GM20431 (cell line): ENCODE measurements around the gene DPM1.

Experiments
- in situ Hi-C: fragments of 300-500 bp; cut with MseI, MboI; formaldehyde crosslinking; loops from one replicate; pipeline ENCODE4 v1.15.0; 2020; ENCODE audit warnings: low sequenced_read_pairs; ENCODE audit not compliant: unreplicated experiment

Gene DPM1

GRCh38 chr20:50932691-50933280 is 25.5 kb downstream of the DPM1 start:
- in situ Hi-C loops: no loop called here

GRCh38 chr20:50932016-50932485 is 26.3 kb downstream of the DPM1 start:
- in situ Hi-C loops: no loop called here

GRCh38 chr20:50931306-50932015 is 26.9 kb downstream of the DPM1 start, which contains the start of gene ADNP:
ADNP (minus strand) TSS chr20:50931437; CDS start chr20:50903996, 27,441 bp downstream.
- in situ Hi-C loops: no loop called here

GRCh38 chr20:50930976-50931305 is 27.4 kb downstream of the DPM1 start:
- in situ Hi-C loops: no loop called here

- in situ Hi-C loops: no loop called here
Measured at GRCh38 chr20:50930139-50930975, 28.0 kb downstream of the DPM1 start.

- in situ Hi-C loops: loop anchor here (10.0 kb wide), 1 partner anchor 115 kb away; no protein-coding TSS in a partner anchor
Measured at GRCh38 chr20:50929299-50930138, 28.8 kb downstream of the DPM1 start.

- in situ Hi-C loops: loop anchor here (10.0 kb wide), 1 partner anchor 114 kb away; no protein-coding TSS in a partner anchor
Measured at GRCh38 chr20:50928469-50928868, 29.9 kb downstream of the DPM1 start.

- in situ Hi-C loops: loop anchor here (10.0 kb wide), 1 partner anchor 112 kb away; no protein-coding TSS in a partner anchor
Measured at GRCh38 chr20:50926530-50926929, 31.8 kb downstream of the DPM1 start.

- in situ Hi-C loops: loop anchor here (10.0 kb wide), 1 partner anchor 110 kb away; no protein-coding TSS in a partner anchor
Measured at GRCh38 chr20:50924261-50924920, 33.9 kb downstream of the DPM1 start.

- in situ Hi-C loops: loop anchor here (10.0 kb wide), 1 partner anchor 107 kb away; no protein-coding TSS in a partner anchor
Measured at GRCh38 chr20:50921803-50922501, 36.4 kb downstream of the DPM1 start.

GRCh38 chr20:50920997-50921396 is 37.3 kb downstream of the DPM1 start:
- in situ Hi-C loops: loop anchor here (10.0 kb wide), 1 partner anchor 106 kb away; no protein-coding TSS in a partner anchor

GRCh38 chr20:50919567-50919966 is 38.8 kb downstream of the DPM1 start:
- in situ Hi-C loops: no loop called here

- in situ Hi-C loops: no loop called here
Measured at GRCh38 chr20:50918403-50918802, 39.9 kb downstream of the DPM1 start.

GRCh38 chr20:50916934-50917333 is 41.4 kb downstream of the DPM1 start:
- in situ Hi-C loops: no loop called here

GRCh38 chr20:50916257-50916656 is 42.1 kb downstream of the DPM1 start:
- in situ Hi-C loops: no loop called here

GRCh38 chr20:50915424-50915823 is 42.9 kb downstream of the DPM1 start:
- in situ Hi-C loops: no loop called here

GRCh38 chr20:50913690-50914375 is 44.5 kb downstream of the DPM1 start:
- in situ Hi-C loops: no loop called here

- in situ Hi-C loops: no loop called here
Measured at GRCh38 chr20:50911716-50912115, 46.6 kb downstream of the DPM1 start.
